Gastrocnemius medialis (tissue), 4 donors: ENCODE measurements around the gene SEC23IP.

Experiments
- CTCF ChIP-seq, 5 experiments: fragments of 450-650 bp in 3 of 5; fragments of 200-600 bp in 2 of 5; sonication (generic) in 2 of 5; IDR thresholded peaks in 4 of 5; conservative IDR thresholded peaks in 1 of 5; 1 replicate in 4 of 5; 2 replicates in 1 of 5; pipeline ENCODE4 v1.5.1; 2016 to 2019; ENCODE audit warnings: antibody characterized with exemption in 5 of 5, mild to moderate bottlenecking in 3 of 5, moderate library complexity in 3 of 5
- POLR2A ChIP-seq, 2 donors: fragments of 450-650 bp; IDR thresholded peaks; one replicate each; pipeline ENCODE4 v1.6.1; 2017; ENCODE audit warnings: antibody characterized with exemption in 2 of 2, mild to moderate bottlenecking in 2 of 2, moderate library complexity in 2 of 2

DNA sequence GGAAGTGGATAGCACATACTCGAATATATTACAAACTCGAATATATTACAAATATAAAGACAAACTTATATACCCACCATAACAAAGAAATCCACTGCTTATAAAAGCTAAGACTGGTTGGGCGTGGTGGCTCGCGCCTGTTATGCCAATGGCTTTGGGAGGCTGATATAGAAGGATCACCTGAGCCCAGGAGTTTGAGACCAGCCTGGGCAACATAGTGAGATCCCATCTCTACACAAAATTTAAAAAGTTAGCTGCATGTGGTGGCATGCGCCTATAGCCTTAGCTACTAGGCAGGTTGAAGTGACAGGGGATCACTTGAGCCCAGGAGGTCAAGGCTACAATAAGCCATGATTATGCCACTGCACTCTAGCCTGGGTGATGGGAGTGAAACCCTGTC lies 40.3 kb upstream of the SEC23IP start:
- no peak for TF ChIP-seq CTCF (IDR thresholded peaks at IDR 0.05 in 4 of 5, conservative IDR thresholded peaks at IDR 0.05 in 1 of 5)
- TF ChIP-seq POLR2A (IDR thresholded peaks at IDR 0.05) = no peak
